ENCODE results near the gene UCP2.

UCP2 gene

GRCh38 chr11:74017631-74018030 is 35.0 kb upstream of the UCP2 start:
- Histone ChIP-seq H2AK5ac (ENCODE audit: low read length) (no peak overlapping the region), H3K23ac (ENCODE audit: low read length) (no peak overlapping the region), H3K4me2 (ENCODE audit: low read length) (no peak overlapping the region), H2BK5ac (ENCODE audit: low read depth, low read length, poor library complexity) (no peak overlapping the region), H4K8ac (ENCODE audit: low read depth, low read length) (no peak overlapping the region), H3K14ac (ENCODE audit: low read length) (no peak overlapping the region), H3K4ac (ENCODE audit: low read depth, low read length) (no peak overlapping the region), H3K4me1 (ENCODE audit: control insufficient read depth in 1 of 2, insufficient read depth in 2 of 2, low read length in 2 of 2) (peaks cover 8 to 16% of the 10 kb centered on the region in 2 experiments), H3K36me3 (ENCODE audit: control insufficient read depth in 1 of 2, insufficient read depth in 2 of 2, low read length in 2 of 2) (peaks cover 10 to 11% of the 10 kb centered on the region in 2 experiments), H3K18ac (ENCODE audit: low read length) (no peak overlapping the region), H3K79me1 (ENCODE audit: low read length) (no peaks in the 10 kb centered on the region), H4K12ac (ENCODE audit: low read depth, low read length) (no peak overlapping the region), H3K27me3 (ENCODE audit: insufficient read depth, low read length) (no peaks in the 10 kb centered on the region), H3K4me3 (ENCODE audit: low read depth, low read length) (no peak overlapping the region), H2BK120ac (ENCODE audit: insufficient read depth, low read length, poor library complexity) (no peak overlapping the region), H3K79me2 (ENCODE audit: control insufficient read depth, insufficient read depth, low read length, poor library complexity) (no peaks in the 10 kb centered on the region), H2BK12ac (ENCODE audit: low read length) (no peak overlapping the region), H3K9ac (ENCODE audit: low read length) (no peak overlapping the region), H3K9me3 (ENCODE audit: insufficient read depth, low read depth, low read length) (no peaks in the 10 kb centered on the region), H4K91ac (ENCODE audit: low read depth, low read length) (no peak overlapping the region), H3K27ac (ENCODE audit: low read depth, low read length) (no peak overlapping the region), H2AFZ (ENCODE audit: insufficient read depth, low read length, poor library complexity) (no peak overlapping the region)
- DNase-seq = no peak
- WGBS (ENCODE audit: extremely low coverage, insufficient coverage, insufficient read length) = no CpG with 5 or more reads among the region's 3 CpGs

- Histone ChIP-seq H4K8ac (ENCODE audit: low read depth, low read length) (no peak overlapping the region), H3K4me3 (ENCODE audit: low read depth, low read length) (no peak overlapping the region), H2BK5ac (ENCODE audit: low read depth, low read length, poor library complexity) (no peak overlapping the region), H3K4me2 (ENCODE audit: low read length) (no peak overlapping the region), H4K91ac (ENCODE audit: low read depth, low read length) (peak overlapping the region; percentile 37), H2BK120ac (ENCODE audit: insufficient read depth, low read length, poor library complexity) (no peak overlapping the region), H3K9me3 (ENCODE audit: insufficient read depth, low read depth, low read length) (no peaks in the 10 kb centered on the region), H3K79me2 (ENCODE audit: control insufficient read depth, insufficient read depth, low read length, poor library complexity) (no peaks in the 10 kb centered on the region), H3K18ac (ENCODE audit: low read length) (no peak overlapping the region), H4K12ac (ENCODE audit: low read depth, low read length) (no peak overlapping the region), H3K27me3 (ENCODE audit: insufficient read depth, low read length) (no peaks in the 10 kb centered on the region), H2AK5ac (ENCODE audit: low read length) (no peak overlapping the region), H3K27ac (ENCODE audit: low read depth, low read length) (no peak overlapping the region), H3K4ac (ENCODE audit: low read depth, low read length) (no peak overlapping the region), H3K23ac (ENCODE audit: low read length) (no peak overlapping the region), H3K4me1 (ENCODE audit: control insufficient read depth in 1 of 2, insufficient read depth in 2 of 2, low read length in 2 of 2) (peaks cover 8 to 16% of the 10 kb centered on the region in 2 experiments), H2BK12ac (ENCODE audit: low read length) (no peak overlapping the region), H3K79me1 (ENCODE audit: low read length) (no peaks in the 10 kb centered on the region), H3K14ac (ENCODE audit: low read length) (no peak overlapping the region), H3K9ac (ENCODE audit: low read length) (no peak overlapping the region), H2AFZ (ENCODE audit: insufficient read depth, low read length, poor library complexity) (no peak overlapping the region), H3K36me3 (ENCODE audit: control insufficient read depth in 1 of 2, insufficient read depth in 2 of 2, low read length in 2 of 2) (peaks cover 8 to 10% of the 10 kb centered on the region in 2 experiments)
- DNase-seq = no peak
- no CpG with 5 or more reads among the region's 5 CpGs for WGBS (ENCODE audit: extremely low coverage, insufficient coverage, insufficient read length)
Measured at GRCh38 chr11:74015919-74016684, 33.5 kb upstream of the UCP2 start.

GRCh38 chr11:74014880-74015279 is 32.2 kb upstream of the UCP2 start:
- peaks cover 8 to 10% of the 10 kb centered on the region in 2 experiments for H3K36me3 ChIP-seq (ENCODE audit: control insufficient read depth in 1 of 2, insufficient read depth in 2 of 2, low read length in 2 of 2)
- no peak for DNase-seq
- WGBS (ENCODE audit: extremely low coverage, insufficient coverage, insufficient read length) = no CpG with 5 or more reads among the region's 2 CpGs

GRCh38 chr11:74013141-74013540 is 30.5 kb upstream of the UCP2 start:
- WGBS (ENCODE audit: extremely low coverage, insufficient coverage, insufficient read length) = no CpG with 5 or more reads among the region's 8 CpGs

More at GRCh38 chr11:74014880-74015279, 32.2 kb upstream of the UCP2 start:
- H2AK5ac ChIP-seq (ENCODE audit: low read length) = no peak overlapping the region
- no peak overlapping the region for H3K4ac ChIP-seq (ENCODE audit: low read depth, low read length)
- H3K27me3 ChIP-seq (ENCODE audit: insufficient read depth, low read length) = no peaks in the 10 kb centered on the region
- H4K91ac ChIP-seq (ENCODE audit: low read depth, low read length) = no peak overlapping the region
- no peak overlapping the region for H3K4me3 ChIP-seq (ENCODE audit: low read depth, low read length)
- H3K9me3 ChIP-seq (ENCODE audit: insufficient read depth, low read depth, low read length) = no peaks in the 10 kb centered on the region
- no peak overlapping the region for H3K9ac ChIP-seq (ENCODE audit: low read length)
- no peaks in the 10 kb centered on the region for H3K79me2 ChIP-seq (ENCODE audit: control insufficient read depth, insufficient read depth, low read length, poor library complexity)
- no peak overlapping the region for H3K27ac ChIP-seq (ENCODE audit: low read depth, low read length)
- no peak overlapping the region for H2BK12ac ChIP-seq (ENCODE audit: low read length)
- peaks cover 8 to 15% of the 10 kb centered on the region in 2 experiments for H3K4me1 ChIP-seq (ENCODE audit: control insufficient read depth in 1 of 2, insufficient read depth in 2 of 2, low read length in 2 of 2)
- H2BK120ac ChIP-seq (ENCODE audit: insufficient read depth, low read length, poor library complexity) = no peak overlapping the region
- H2BK5ac ChIP-seq (ENCODE audit: low read depth, low read length, poor library complexity) = no peak overlapping the region
- H3K79me1 ChIP-seq (ENCODE audit: low read length) = no peaks in the 10 kb centered on the region
- no peak overlapping the region for H2AFZ ChIP-seq (ENCODE audit: insufficient read depth, low read length, poor library complexity)
- no peak overlapping the region for H3K23ac ChIP-seq (ENCODE audit: low read length)
- H4K12ac ChIP-seq (ENCODE audit: low read depth, low read length) = no peak overlapping the region
- no peak overlapping the region for H3K4me2 ChIP-seq (ENCODE audit: low read length)
- H3K18ac ChIP-seq (ENCODE audit: low read length) = no peak overlapping the region
- no peak overlapping the region for H4K8ac ChIP-seq (ENCODE audit: low read depth, low read length)
- H3K14ac ChIP-seq (ENCODE audit: low read length) = no peak overlapping the region

More at GRCh38 chr11:74013141-74013540, 30.5 kb upstream of the UCP2 start:
- Histone ChIP-seq H4K91ac (ENCODE audit: low read depth, low read length) (no peak overlapping the region), H3K9me3 (ENCODE audit: insufficient read depth, low read depth, low read length) (no peaks in the 10 kb centered on the region), H3K27me3 (ENCODE audit: insufficient read depth, low read length) (no peaks in the 10 kb centered on the region), H3K4me2 (ENCODE audit: low read length) (no peak overlapping the region), H3K18ac (ENCODE audit: low read length) (no peak overlapping the region), H3K27ac (ENCODE audit: low read depth, low read length) (no peak overlapping the region), H3K9ac (ENCODE audit: low read length) (no peak overlapping the region), H3K79me1 (ENCODE audit: low read length) (no peaks in the 10 kb centered on the region), H3K23ac (ENCODE audit: low read length) (no peak overlapping the region), H2BK12ac (ENCODE audit: low read length) (no peak overlapping the region), H2AK5ac (ENCODE audit: low read length) (no peak overlapping the region), H2AFZ (ENCODE audit: insufficient read depth, low read length, poor library complexity) (no peak overlapping the region), H3K4ac (ENCODE audit: low read depth, low read length) (no peak overlapping the region), H3K4me1 (ENCODE audit: control insufficient read depth in 1 of 2, insufficient read depth in 2 of 2, low read length in 2 of 2) (peaks cover 0 to 5% of the 10 kb centered on the region in 2 experiments), H4K12ac (ENCODE audit: low read depth, low read length) (no peak overlapping the region), H3K79me2 (ENCODE audit: control insufficient read depth, insufficient read depth, low read length, poor library complexity) (no peaks in the 10 kb centered on the region), H2BK5ac (ENCODE audit: low read depth, low read length, poor library complexity) (no peak overlapping the region), H3K14ac (ENCODE audit: low read length) (no peak overlapping the region), H3K36me3 (ENCODE audit: control insufficient read depth in 1 of 2, insufficient read depth in 2 of 2, low read length in 2 of 2) (peaks cover 8 to 10% of the 10 kb centered on the region in 2 experiments), H3K4me3 (ENCODE audit: low read depth, low read length) (no peak overlapping the region), H2BK120ac (ENCODE audit: insufficient read depth, low read length, poor library complexity) (no peak overlapping the region), H4K8ac (ENCODE audit: low read depth, low read length) (no peak overlapping the region)
- no peak for DNase-seq
